Measurements from ENCODE around the gene FAM20B. TPM values are rescaled to one million over a fixed set of nuclear protein-coding genes. Genes with fewer than 3 reads are reported as not detected.

The FAM20B gene
- total RNA-seq = 19.1 and 34.0 TPM in 2 replicates

GRCh38 chr1:179025125-179025974 is at the start of gene FAM20B:
TSS of gene FAM20B (plus strand) at chr1:179025894. CDS start at chr1:179043848, 17,954 bp downstream.

GRCh38 chr1:179081687-179082332 is 56.1 kb downstream of the FAM20B start, which contains the start of gene TOR3A:
TSS of gene TOR3A (plus strand) at chr1:179082070. CDS start at chr1:179082129, 59 bp downstream.

Other genes with a start within 250 kb of the FAM20B start
- gene ANGPTL1, start 154.8 kb upstream of the FAM20B start, total RNA-seq = 2.3 and 8.2 TPM in 2 replicates
- gene TOR3A, start 56.2 kb downstream of the FAM20B start, total RNA-seq = 53.0 and 70.1 TPM in 2 replicates
- gene ABL2, start 203.8 kb downstream of the FAM20B start, total RNA-seq = 14.3 and 19.4 TPM in 2 replicates

Measured in epithelial cell of alveolus of lung (primary cell).